Right ventricle myocardium inferior (tissue), 1 donor: Measurements from ENCODE around the gene ALDH3A1. TPM values are rescaled to one million over a fixed set of nuclear protein-coding genes. Genes with fewer than 3 reads are reported as not detected.
A peak's percentile ranks its signal among the peaks of the same experiment; 100 is the strongest.

Source experiments
- ATAC-seq: fragments of 200-7000 bp; cut with Tn5 transposase; one replicate; pipeline ENCODE4 v1.9.1; 2020; ENCODE audit warnings: mild to moderate bottlenecking, moderate library complexity
- DNase-seq: peaks from one replicate; pipeline ENCODE4 v3.0.0; 2021; ENCODE audit errors: missing footprints
- intact Hi-C: fragments of 100-400 bp; cut with DNase I; formaldehyde crosslinking; loops from one replicate; pipeline ENCODE4 v1.11.0; 2022
- total RNA-seq: library from RNA; stranded (reverse); fragmentation: NEBNext Ultra II Directional; extraction: Animal tissue kit (Norgen Biotek cat#: 25700); gene quantifications from one replicate; pipeline ENCODE4 v1.2.1, GENCODE V29; 2021
- donor health status: DM: no; HTN: yes; CAD: no; lungs with severe emphysema.

The ALDH3A1 gene
- total RNA-seq, 1 donor from 2014 or later: not detected

DNA sequence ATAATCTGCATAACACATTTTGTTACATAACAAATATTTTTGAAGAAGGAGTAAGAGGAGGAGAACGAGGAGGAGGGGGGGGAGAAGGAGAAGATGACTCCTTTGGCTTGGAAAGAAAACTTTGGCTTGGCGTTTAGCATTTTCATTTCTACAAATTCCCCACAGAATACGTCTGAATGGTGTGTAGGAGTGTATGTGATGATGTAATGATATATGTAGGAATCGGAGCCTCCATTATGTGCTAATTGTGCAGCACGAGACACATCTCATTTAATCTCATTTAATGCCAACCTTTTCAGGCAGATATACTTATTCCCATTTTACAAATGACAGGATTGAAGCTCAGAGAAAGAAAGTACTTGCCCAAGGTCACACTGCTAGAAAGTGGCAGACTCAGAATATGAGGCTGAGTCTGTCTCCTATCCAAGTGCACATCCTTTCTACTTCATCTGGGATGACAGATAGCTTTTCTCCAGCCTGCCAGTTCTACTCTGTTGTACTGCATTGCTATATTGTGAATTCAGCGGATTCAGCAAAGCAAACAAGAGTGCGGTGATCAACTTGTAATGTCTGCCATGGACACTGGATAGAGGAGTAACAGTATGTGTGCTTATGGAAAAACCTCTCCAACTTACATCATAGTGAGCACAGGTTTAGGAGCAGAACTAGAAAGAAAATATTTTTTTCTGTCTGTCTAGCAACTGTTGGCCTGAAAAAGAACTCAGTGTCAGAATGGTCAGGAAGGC lies 21.3 kb downstream of the ALDH3A1 start:
- ATAC-seq (peak; percentile 9), DNase-seq (no peak)
- intact Hi-C loops: loop anchor here (5.0 kb wide), 1 partner anchor 55 kb away; no protein-coding TSS in a partner anchor

- intact Hi-C loops: loop anchor here (5.0 kb wide), 1 partner anchor 53 kb away; no protein-coding TSS in a partner anchor
- ATAC-seq: no peak
- DNase-seq: no peak
These were observed 22.6 kb downstream of the ALDH3A1 start for GRCh38 chr17:19725486-19725885.

DNA sequence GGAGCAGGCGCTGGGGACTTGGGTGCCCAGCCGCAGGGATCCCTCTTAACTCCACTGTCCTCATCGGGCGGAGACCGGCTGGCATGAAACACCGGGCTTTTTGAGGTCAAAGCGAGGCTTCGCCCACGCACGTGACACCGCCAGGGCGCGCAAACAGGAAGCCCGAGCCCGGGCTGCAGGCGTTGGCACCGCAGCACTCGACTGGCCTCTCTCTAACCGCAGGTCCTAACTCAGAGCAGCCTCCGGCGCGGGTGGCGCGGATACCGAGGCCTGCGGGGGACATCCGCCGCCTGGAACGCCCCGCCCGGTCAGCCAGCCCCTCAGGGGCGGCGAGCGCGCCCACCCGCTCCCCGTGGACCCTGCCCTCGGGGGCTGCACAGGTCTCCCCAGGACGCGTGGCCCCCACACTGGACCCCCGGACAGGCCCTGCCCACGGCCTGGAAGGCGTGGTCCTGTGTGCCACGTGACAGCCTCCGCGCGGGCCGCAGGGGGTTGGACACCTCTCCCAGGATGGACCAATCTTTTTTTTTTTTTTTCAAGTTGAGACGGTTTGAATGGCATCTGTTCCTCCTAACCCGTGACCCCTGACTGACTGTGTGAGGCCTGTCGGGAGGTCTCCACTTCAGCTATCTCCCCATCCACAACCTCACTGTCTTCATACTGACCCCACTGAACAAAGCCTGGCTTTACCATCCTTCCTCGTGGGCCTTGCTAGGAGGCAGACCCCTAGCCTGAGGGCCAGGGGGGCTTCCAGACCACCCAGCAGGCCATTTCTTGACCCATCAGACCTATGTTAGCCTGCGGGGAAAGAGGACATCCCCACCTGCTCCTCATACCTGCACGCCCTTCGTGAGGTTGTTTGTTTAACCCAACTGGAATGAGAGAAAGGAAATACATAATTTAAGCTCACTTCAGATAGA lies 23.3 kb downstream of the ALDH3A1 start:
- DNase-seq: peak; percentile 90
- intact Hi-C loops: loop anchor here (5.0 kb wide), 1 partner anchor 52 kb away; no protein-coding TSS in a partner anchor
- no peak for ATAC-seq

DNA sequence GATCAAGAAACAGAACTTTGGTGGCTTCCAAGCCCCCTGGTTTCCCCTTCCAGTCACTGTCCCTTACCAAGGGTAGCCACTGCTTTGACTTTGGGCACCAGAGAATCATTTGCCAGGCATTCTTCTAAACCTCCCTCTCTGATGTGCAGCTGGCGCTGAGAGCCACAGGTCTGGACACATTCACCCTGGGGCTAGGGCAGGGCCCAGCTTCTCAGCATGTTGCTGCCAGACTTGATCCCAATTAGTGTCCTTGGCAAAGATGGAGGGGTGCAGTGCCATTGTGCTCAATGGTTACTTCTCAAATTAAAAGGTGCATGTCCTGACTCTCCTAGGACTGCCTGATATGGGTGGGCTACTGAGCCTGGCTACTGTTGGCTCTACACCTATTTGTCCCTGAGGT lies 24.1 kb downstream of the ALDH3A1 start:
- intact Hi-C loops: no loop called here
- DNase-seq (no peak), ATAC-seq (no peak)

- DNase-seq (peak; percentile 56), ATAC-seq (no peak)
- intact Hi-C loops: no loop called here
These were observed 27.3 kb downstream of the ALDH3A1 start for GRCh38 chr17:19720631-19721426.

DNA sequence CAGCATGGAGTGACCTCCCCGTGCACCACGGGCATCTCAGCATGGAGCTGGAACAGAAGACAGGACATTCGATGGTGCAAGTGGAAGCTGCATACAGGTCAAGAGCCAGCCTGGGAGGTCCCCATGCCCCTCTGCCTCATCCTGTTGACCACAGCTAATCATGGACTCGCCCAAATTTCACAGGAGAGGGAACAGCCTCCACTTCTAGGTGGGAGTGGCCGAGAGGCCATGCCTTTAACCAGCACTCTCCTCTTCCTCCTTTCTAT lies 28.0 kb downstream of the ALDH3A1 start:
- intact Hi-C loops: no loop called here
- no peak for DNase-seq
- no peak for ATAC-seq

GRCh38 chr17:19719355-19720209 lies 28.5 kb downstream of the ALDH3A1 start:
- intact Hi-C loops: no loop called here
- peak; percentile 39 for DNase-seq
- no peak for ATAC-seq

DNA sequence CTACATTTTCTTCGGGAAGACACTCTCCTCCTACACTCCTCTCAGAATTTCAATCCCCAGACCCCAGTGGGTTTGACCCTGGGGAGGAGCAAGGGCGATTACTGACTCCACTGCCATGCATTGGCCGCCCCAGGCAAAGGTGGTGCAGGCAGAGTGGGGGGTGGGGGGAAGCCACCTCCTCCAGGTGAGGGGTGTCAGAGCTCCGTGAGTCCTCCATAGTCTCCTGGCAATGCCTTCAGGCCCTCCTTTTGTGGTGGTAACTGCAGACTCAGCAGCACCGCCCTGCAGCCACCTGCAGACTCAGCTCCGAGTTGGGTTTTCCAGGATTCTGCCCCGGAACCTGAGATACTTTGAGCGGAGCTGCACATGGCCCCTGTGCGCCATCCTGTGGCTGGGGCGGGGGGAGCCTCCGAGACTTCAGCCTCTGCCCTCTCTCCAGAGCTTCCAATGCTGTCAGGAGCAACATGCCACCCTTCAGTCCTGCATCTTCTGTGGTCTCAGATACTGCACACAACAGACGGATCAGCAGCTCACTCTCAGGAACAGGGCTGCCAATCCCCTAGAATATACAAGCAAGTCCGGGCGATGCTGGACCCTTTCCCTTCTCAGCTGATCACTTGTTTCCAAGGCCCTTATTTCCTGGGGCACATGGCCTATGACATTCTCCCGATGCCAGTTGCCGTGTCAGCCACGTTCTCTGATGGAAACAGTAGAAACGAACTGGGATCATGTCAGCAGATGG lies 29.3 kb downstream of the ALDH3A1 start:
- peak; percentile 34 for DNase-seq
- intact Hi-C loops: no loop called here

GRCh38 chr17:19718041-19718612 lies 30.0 kb downstream of the ALDH3A1 start:
- no peak for ATAC-seq
- peak; percentile 34 for DNase-seq
- intact Hi-C loops: no loop called here

More for the DNA sequence above, 29.3 kb downstream of the ALDH3A1 start:
- ATAC-seq: no peak

DNA sequence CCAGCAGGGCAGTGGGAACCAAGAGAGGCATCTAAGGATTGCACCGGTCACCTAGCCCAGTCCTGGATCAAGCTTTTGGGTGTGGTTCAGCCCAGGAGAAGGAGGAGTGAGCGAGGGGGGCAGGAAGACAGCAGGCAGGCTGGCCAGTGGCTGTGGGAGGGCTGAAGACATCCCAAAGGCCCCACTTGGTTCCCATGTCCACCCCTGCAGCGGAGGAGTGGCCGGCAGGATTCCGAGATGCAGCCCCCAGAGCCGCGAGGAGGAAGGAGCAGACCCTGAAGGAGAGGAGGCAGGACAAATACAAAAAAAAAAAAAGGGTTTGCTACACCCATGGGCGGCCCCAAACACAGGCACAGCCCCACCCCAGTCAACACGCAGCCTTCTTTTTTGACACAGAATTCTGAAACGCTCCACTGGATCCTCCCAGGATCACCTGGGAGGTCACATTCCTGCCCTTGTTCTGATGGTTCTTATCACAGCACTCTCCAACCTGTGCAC lies 30.6 kb downstream of the ALDH3A1 start:
- intact Hi-C loops: no loop called here
- DNase-seq (no peak), ATAC-seq (no peak)

DNA sequence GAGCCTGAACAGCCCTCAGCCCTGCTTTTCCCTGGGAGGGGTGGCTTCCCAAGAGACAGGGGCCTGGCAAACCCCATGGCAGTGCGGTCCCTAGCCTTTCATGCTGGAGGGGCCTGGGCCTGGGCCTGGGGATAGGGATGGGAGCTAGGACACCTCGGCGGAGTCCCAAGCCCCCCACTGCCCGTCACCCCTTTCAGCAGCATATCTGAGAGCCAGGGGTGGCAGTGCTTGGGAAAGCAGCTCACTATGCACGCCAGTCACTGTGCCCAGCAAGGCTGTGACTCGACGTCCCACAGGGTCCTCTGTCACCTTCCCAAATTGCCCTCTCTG lies 31.1 kb downstream of the ALDH3A1 start:
- intact Hi-C loops: no loop called here
- ATAC-seq (no peak), DNase-seq (no peak)

DNA sequence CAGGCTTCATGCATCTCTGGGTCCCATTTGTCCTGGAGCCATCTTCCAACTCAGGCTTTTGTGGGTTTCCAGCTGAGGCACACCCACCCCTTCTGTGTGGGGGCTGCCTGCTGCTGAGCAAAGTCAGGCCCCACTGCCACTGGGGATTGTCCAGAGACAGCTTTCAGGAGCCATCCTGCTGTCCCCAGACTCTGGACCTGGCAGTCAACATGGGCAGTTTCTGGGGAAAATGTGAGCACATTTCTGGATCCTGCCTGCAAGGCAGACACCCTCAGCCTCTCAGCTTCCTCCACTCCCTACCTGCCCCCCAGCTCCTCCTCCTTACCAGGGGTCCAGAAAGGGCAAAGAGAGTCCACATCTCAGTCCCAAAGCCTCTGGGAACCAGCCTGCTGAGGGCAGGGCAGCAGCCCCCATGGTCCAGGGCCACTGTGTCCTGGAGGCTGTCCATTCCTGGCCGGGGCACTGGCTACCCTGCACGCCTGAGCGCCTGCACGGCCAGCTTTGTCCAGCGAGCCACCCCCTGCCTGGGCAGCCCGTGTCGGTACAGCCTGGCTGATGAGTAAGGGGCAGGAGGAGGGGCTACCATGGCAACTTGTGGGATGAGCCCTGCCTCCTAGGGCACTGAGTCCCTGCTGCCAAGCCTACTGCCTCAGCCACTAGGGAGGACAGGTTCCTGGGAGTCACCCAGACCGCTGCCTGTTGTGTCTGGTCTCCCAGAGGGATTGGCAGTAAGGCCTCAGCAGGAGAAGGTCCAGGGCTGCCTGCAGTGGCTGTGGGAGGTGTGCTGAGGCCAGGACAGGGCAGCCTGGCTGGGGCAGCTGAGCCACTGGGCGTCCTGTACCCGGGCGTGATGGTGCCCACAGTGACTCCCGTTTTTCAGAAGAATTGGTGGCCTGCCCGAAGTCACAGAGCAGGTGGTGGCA lies 31.7 kb downstream of the ALDH3A1 start, which contains the start of gene SLC47A2:
Gene SLC47A2, minus strand, starts transcription at position 477 of the 923 bp plus-strand sequence. Its CDS starts 29 bp downstream, at position 448.
- intact Hi-C loops: no loop called here
- DNase-seq (peak; percentile 73), ATAC-seq (peak; percentile 82)

DNA sequence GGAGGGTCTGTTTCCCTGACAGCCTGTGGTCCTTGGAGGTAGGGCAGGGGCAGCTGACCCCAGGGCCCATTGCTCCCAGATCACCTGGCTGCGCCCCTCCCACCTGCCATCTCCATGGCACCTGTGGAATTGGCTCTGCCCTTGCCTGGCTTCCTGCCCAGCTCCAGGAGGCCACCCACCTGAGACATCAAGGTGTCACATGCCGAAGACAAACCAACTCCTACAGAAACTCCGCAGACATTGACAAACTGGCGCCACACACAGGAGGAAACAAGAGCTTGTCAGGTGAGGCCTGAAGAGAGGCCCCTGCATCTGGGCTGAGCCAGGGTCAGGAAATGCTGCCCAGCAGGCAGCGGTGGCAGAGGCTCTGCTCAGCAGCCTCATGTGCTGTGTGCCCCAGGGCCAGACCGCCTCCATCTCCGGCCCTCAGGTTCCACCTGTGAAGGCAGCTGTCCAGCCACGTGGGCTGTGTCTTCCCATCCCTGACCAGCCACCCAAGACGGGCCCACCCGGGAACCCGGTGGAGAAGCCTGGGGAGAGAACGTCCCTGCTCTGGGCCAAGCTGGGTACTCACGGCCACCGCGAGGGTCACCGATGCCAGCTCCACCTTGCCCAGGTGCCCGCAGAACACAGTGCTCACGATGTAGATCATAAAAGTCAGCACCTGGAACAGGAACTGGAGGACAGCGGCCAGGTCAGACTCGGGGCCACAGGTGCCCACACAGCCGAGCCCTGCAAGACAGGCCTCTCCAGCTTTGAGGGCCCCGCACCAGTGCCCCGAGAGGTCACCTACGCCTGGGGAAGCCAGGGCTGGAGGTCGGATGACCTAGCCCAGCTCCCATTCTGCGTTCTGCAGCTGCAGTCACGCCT lies 33.3 kb downstream of the ALDH3A1 start:
- no peak for DNase-seq
- intact Hi-C loops: no loop called here
- ATAC-seq: no peak

- no peak for DNase-seq
- no peak for ATAC-seq
- intact Hi-C loops: no loop called here
These were observed 34.2 kb downstream of the ALDH3A1 start for GRCh38 chr17:19713901-19714361.

DNA sequence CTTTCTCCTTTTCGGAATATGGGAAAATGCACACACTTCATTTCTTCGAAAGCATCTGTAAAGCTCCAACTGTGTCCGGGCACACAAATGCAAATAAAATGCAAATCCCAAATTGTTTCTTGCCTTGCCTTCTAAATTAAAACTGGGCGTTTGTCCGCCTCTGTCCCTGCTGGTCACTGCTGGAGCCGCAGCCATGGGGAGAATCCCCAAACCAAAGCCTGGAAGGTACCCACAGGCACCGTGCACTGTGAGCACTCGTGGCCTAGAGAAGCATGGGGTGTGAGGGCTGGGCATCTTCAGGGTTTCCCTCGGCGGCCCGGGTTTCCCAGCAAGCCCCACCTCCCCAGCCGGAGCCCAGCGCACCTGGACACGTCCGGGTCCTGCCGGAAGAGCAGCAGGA lies 34.6 kb downstream of the ALDH3A1 start:
- no peak for ATAC-seq
- no peak for DNase-seq
- intact Hi-C loops: no loop called here
